CD14-positive monocyte (primary cell): ENCODE results near the gene NR0B2. TPM values are rescaled to one million over a fixed set of nuclear protein-coding genes. Genes with fewer than 3 reads are reported as not detected.

Source experiments
- DNase-seq, 3 donors: peaks; one replicate each; pipeline ENCODE4 v3.0.0-alpha.2; 2011 to 2022
- H2AFZ ChIP-seq: 2 replicates; pipeline ENCODE4 v1.6.0; 2012; ENCODE audit warnings: mild to moderate bottlenecking, low read depth, low read length, inconsistent platforms; ENCODE audit not compliant: insufficient read depth, poor library complexity, severe bottlenecking
- H3K27ac ChIP-seq, 2 donors: 1 replicate in 1 of 2; 2 replicates in 1 of 2; pipeline ENCODE4 v1.5.1; 2012 to 2013; ENCODE audit warnings: low read length in 2 of 2, control low read depth in 1 of 2, inconsistent platforms in 1 of 2, low read depth in 1 of 2, mild to moderate bottlenecking in 1 of 2
- H3K27me3 ChIP-seq, 2 donors: one replicate each; pipeline versions ENCODE4 v1.6.0 to v1.6.1; 2011 to 2013; ENCODE audit warnings: low read length in 2 of 2; ENCODE audit not compliant: control insufficient read depth in 2 of 2, insufficient read depth in 2 of 2
- H3K36me3 ChIP-seq, 2 donors: replicated peaks in 1 of 2; 1 replicate in 1 of 2; 2 replicates in 1 of 2; pipeline versions ENCODE4 v1.5.1 to v1.6.1; 2012 to 2013; ENCODE audit warnings: low read length in 2 of 2, control low read depth in 1 of 2, inconsistent platforms in 1 of 2, mild to moderate bottlenecking in 1 of 2; ENCODE audit not compliant: insufficient read depth in 2 of 2, control insufficient read depth in 1 of 2
- H3K4me1 ChIP-seq, 2 donors: 1 replicate in 1 of 2; 2 replicates in 1 of 2; pipeline versions ENCODE4 v1.5.1 to v1.6.1; 2012 to 2013; ENCODE audit warnings: low read length in 2 of 2, control low read depth in 1 of 2, inconsistent platforms in 1 of 2, mild to moderate bottlenecking in 1 of 2, moderate library complexity in 1 of 2; ENCODE audit not compliant: insufficient read depth in 2 of 2, control insufficient read depth in 1 of 2
- H3K4me2 ChIP-seq: replicated peaks from 2 replicates; pipeline ENCODE3; 2012; ENCODE audit warnings: low read length, moderate library complexity, mild to moderate bottlenecking; ENCODE audit not compliant: poor library complexity, severe bottlenecking; ENCODE audit errors: extremely low read depth
- H3K4me3 ChIP-seq, 3 experiments: fragments of 200-600 bp in 1 of 3; sonication (generic) in 1 of 3; replicated peaks in 1 of 3; 1 replicate in 2 of 3; 2 replicates in 1 of 3; pipeline ENCODE4 v1.5.1; 2011 to 2013; ENCODE audit warnings: low read length in 3 of 3, mild to moderate bottlenecking in 3 of 3, control low read depth in 2 of 3, low read depth in 2 of 3, inconsistent platforms in 1 of 3, moderate library complexity in 1 of 3
- H3K79me2 ChIP-seq: 2 replicates; pipeline ENCODE4 v1.6.0; 2012; ENCODE audit warnings: mild to moderate bottlenecking, control low read depth, inconsistent platforms, low read length, moderate library complexity; ENCODE audit not compliant: insufficient read depth
- H3K9ac ChIP-seq: 2 replicates; pipeline ENCODE4 v1.6.0; 2017; ENCODE audit warnings: low read length, mild to moderate bottlenecking; ENCODE audit not compliant: insufficient read depth, poor library complexity, severe bottlenecking
- H3K9me3 ChIP-seq, 2 donors: replicated peaks in 1 of 2; 1 replicate in 1 of 2; 2 replicates in 1 of 2; pipeline versions ENCODE4 v1.5.1 to v1.6.1; 2012 to 2013; ENCODE audit warnings: low read length in 2 of 2, control low read depth in 1 of 2; ENCODE audit not compliant: control insufficient read depth in 1 of 2, insufficient read depth in 1 of 2
- H4K20me1 ChIP-seq: 2 replicates; pipeline ENCODE4 v1.6.0; 2012; ENCODE audit warnings: mild to moderate bottlenecking, low read length, control low read depth, moderate library complexity; ENCODE audit not compliant: insufficient read depth
- H3K27ac Mint-ChIP-seq, 7 donors: one replicate each; pipeline ENCODE4 v1.8.0; 2020; ENCODE audit warnings: mild to moderate bottlenecking in 7 of 7, mixed read lengths in 7 of 7, moderate library complexity in 6 of 7, inconsistent platforms in 2 of 7
- H3K27me3 Mint-ChIP-seq, 3 donors: one replicate each; pipeline ENCODE4 v1.8.0; 2021 to 2022; ENCODE audit warnings: low read depth in 3 of 3, mild to moderate bottlenecking in 3 of 3, mixed read lengths in 3 of 3, moderate library complexity in 3 of 3, inconsistent platforms in 1 of 3
- H3K36me3 Mint-ChIP-seq, 2 donors: one replicate each; pipeline ENCODE4 v1.8.0; 2020; ENCODE audit warnings: mixed read lengths in 2 of 2, inconsistent platforms in 1 of 2, mild to moderate bottlenecking in 1 of 2
- H3K4me1 Mint-ChIP-seq: one replicate; pipeline ENCODE4 v1.8.0; 2020; ENCODE audit warnings: mild to moderate bottlenecking, mixed read lengths
- H3K4me3 Mint-ChIP-seq, 2 donors: one replicate each; pipeline ENCODE4 v1.8.0; 2020; ENCODE audit warnings: mild to moderate bottlenecking in 2 of 2, mixed read lengths in 2 of 2, moderate library complexity in 1 of 2
- H3K9me3 Mint-ChIP-seq, 7 donors: one replicate each; pipeline ENCODE4 v1.8.0; 2020 to 2022; ENCODE audit warnings: mixed read lengths in 7 of 7, mild to moderate bottlenecking in 6 of 7, moderate library complexity in 6 of 7, inconsistent platforms in 2 of 7
- WGBS: methylation state at CpG from one replicate; pipeline ENCODE4 v1.1.5; 2013; ENCODE audit warnings: missing lambda C conversion rate; ENCODE audit not compliant: insufficient coverage; 5-methylcytosine and 5-hydroxymethylcytosine counted together
- intact Hi-C, 2 donors: fragments of 100-400 bp; cut with micrococcal nuclease; formaldehyde crosslinking; loops; one replicate each; pipeline versions ENCODE4 v1.15.0 to v1.15.1; 2023
- polyA plus RNA-seq, 3 donors: library from polyadenylated mRNA; depleted of rRNA in 1 of 3; unstranded in 2 of 3; stranded (reverse) in 1 of 3; fragments of 300-500 nt in 2 of 3; fragments of >200 nt in 1 of 3; fragmentation: Illumina TruSeq in 2 of 3; gene quantifications; 1 replicate in 2 of 3; 2 replicates in 1 of 3; pipeline ENCODE4 v1.2.3, GENCODE V29; 2012 to 2021
- TF ChIP-seq, protein P1 (sequence below): fragments of 200-600 bp; IDR thresholded peaks from one replicate; pipeline ENCODE4 v1.8.0; 2022; ENCODE audit warnings: antibody characterized with exemption, mild to moderate bottlenecking

The NR0B2 gene
- polyA plus RNA-seq, 3 donors, result not detected

DNA sequence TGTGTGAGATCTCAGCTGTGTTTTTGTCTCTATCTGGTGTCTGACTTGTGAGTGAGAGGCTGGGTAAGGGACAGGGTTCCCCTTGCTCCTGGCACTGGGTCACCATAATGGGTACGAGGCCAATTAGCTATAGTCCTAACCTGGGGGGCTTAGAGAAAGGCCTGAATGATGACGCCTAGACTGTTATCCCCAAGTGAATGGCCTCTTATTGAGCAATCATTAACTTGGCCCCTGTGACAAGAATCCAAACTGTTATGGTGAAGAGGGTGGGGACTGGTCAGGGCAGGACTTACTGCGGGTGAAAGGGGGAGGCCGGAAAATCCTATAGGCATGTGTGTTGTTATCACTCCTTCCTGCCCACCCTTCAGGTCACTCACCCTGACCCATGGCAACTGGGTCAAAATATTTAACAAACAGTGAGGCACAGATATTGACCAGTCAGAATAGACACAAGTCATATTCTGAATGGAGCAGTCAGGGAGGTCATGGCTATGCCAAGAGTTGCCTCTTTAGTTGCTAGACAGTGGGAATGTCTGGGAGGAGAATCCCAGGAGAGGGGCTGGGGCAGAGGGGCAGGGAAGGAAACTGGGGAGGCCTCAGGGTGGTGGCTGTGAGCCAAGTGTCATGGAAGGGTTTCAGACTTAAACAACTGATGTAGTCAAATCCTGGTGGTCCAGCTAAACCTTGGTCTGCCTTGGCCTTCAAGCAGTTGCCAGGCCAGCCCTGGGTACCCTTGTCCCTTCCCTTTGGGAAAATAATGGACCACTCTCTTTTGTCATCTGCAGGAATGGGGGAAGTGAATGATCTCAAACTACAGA lies 3.2 kb downstream of the NR0B2 start:
- intact Hi-C loops, result no loop called here
- Histone ChIP-seq H3K4me1 (no peaks in the 10 kb centered on the region), H3K27me3 (no peaks in the 10 kb centered on the region), H4K20me1 (no peaks in the 10 kb centered on the region), H3K4me3 (no peak overlapping the region), H2AFZ (no peak overlapping the region), H3K4me2 (no peak overlapping the region), H3K9me3 (no peaks in the 10 kb centered on the region), H3K79me2 (no peaks in the 10 kb centered on the region), H3K27ac (no peak overlapping the region), H3K36me3 (no peaks in the 10 kb centered on the region), H3K9ac (no peak overlapping the region)
- no peaks in the 10 kb centered on the region for H3K9me3 Mint-ChIP-seq
- TF ChIP-seq, protein P1, sequence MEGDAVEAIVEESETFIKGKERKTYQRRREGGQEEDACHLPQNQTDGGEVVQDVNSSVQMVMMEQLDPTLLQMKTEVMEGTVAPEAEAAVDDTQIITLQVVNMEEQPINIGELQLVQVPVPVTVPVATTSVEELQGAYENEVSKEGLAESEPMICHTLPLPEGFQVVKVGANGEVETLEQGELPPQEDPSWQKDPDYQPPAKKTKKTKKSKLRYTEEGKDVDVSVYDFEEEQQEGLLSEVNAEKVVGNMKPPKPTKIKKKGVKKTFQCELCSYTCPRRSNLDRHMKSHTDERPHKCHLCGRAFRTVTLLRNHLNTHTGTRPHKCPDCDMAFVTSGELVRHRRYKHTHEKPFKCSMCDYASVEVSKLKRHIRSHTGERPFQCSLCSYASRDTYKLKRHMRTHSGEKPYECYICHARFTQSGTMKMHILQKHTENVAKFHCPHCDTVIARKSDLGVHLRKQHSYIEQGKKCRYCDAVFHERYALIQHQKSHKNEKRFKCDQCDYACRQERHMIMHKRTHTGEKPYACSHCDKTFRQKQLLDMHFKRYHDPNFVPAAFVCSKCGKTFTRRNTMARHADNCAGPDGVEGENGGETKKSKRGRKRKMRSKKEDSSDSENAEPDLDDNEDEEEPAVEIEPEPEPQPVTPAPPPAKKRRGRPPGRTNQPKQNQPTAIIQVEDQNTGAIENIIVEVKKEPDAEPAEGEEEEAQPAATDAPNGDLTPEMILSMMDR, result no peak
- no peaks in the 10 kb centered on the region for H3K36me3 Mint-ChIP-seq
- H3K4me3 Mint-ChIP-seq, result no peak overlapping the region
- no peaks in the 10 kb centered on the region for H3K4me1 Mint-ChIP-seq
- H3K27me3 Mint-ChIP-seq, result peaks cover 0 to 2% (median 2%) of the 10 kb centered on the region in 3 donors
- H3K27ac Mint-ChIP-seq, result no peak overlapping the region
- DNase-seq, result no peak
- WGBS, result 93% methylated on average over 2 of the region's 4 CpGs

DNA sequence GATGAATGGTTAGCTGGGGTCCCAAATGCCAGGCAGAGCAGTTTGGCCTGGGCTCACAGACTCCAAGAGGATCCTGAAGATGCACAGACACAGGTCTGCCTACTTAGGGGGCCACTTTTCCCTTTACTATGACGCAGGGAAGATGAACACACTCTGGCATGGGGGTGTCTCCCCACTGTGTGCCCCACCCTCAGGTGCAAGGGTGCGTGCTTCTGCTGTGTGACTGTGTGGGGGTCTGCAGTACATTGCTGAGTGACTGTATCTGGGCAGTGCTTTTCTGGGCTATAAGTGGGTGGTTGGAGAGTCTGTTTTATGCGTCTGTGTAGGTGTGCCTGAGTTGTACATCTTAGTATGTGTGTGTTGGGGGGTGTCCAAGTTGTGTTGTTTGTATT lies 3.8 kb downstream of the NR0B2 start:
- H3K36me3 Mint-ChIP-seq, result no peaks in the 10 kb centered on the region
- no peaks in the 10 kb centered on the region for H3K9me3 Mint-ChIP-seq
- peaks cover 0 to 2% (median 2%) of the 10 kb centered on the region in 3 donors for H3K27me3 Mint-ChIP-seq
- Histone ChIP-seq H4K20me1 (no peaks in the 10 kb centered on the region), H3K4me3 (no peak overlapping the region), H3K4me1 (no peaks in the 10 kb centered on the region), H3K79me2 (no peaks in the 10 kb centered on the region), H3K9me3 (no peaks in the 10 kb centered on the region), H3K27ac (no peak overlapping the region), H2AFZ (no peak overlapping the region), H3K27me3 (no peaks in the 10 kb centered on the region), H3K36me3 (no peaks in the 10 kb centered on the region), H3K9ac (no peak overlapping the region), H3K4me2 (no peak overlapping the region)
- no peak overlapping the region for H3K27ac Mint-ChIP-seq
- WGBS, result 96% methylated on average over 3 of the region's 3 CpGs
- no peaks in the 10 kb centered on the region for H3K4me1 Mint-ChIP-seq
- H3K4me3 Mint-ChIP-seq, result no peak overlapping the region
- no peak for DNase-seq
- TF ChIP-seq, protein P1, result no peak
- intact Hi-C loops, result no loop called here
